ENCODE results near the gene EMP1. TPM values are rescaled to one million over a fixed set of nuclear protein-coding genes. Genes with fewer than 3 reads are reported as not detected.
A peak's percentile ranks its signal among the peaks of the same experiment; 100 is the strongest.

EMP1 gene
- total RNA-seq, 1 experiment from 2014 or later, result 248 TPM

DNA sequence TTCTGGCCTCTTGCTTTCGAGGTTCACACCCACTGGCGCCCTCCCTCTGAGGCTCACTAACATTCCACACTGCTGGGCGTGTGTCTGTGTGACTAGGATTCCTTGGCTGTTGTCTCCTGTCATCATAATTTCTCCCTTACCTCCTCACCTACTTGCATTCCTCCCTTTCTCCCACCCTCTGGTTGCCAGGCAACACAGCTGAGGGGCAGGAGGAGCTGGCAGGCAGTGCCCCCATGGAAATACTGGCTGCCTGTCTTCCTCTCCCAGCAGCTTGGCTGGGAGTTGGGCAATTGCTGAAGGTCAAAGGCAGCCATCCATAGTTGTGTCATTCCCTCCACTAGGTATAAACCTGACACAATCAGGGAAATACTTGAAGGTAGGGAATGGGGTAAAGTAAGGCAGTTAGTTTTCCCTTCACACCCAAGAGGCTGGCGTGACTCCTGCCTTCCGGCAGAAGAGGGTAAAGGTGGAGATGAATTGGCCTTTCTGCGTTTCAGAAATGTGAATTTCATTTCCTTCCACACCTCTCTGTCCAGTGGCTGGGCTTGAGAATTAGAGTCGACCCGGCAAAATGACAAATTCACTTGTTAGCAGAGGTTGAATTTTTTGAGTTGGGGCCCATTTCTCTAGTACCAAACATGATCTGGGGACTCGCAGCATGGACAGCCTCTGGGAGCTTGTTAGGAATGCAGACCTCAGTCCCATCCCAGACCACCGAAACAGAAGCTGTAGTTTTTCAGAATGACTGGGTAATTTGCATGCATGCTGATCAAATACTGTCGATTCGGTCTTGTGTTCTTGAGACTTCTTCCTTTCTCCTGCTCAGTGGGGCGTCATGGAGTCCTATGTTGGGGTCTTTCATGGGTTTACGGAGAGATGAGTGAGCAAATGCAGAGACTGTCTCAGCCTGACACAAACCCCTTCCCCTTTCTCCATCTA is 24.3 kb upstream of the EMP1 start:
- peak; percentile 80 for DNase-seq (ENCODE audit: low read depth)

DNA sequence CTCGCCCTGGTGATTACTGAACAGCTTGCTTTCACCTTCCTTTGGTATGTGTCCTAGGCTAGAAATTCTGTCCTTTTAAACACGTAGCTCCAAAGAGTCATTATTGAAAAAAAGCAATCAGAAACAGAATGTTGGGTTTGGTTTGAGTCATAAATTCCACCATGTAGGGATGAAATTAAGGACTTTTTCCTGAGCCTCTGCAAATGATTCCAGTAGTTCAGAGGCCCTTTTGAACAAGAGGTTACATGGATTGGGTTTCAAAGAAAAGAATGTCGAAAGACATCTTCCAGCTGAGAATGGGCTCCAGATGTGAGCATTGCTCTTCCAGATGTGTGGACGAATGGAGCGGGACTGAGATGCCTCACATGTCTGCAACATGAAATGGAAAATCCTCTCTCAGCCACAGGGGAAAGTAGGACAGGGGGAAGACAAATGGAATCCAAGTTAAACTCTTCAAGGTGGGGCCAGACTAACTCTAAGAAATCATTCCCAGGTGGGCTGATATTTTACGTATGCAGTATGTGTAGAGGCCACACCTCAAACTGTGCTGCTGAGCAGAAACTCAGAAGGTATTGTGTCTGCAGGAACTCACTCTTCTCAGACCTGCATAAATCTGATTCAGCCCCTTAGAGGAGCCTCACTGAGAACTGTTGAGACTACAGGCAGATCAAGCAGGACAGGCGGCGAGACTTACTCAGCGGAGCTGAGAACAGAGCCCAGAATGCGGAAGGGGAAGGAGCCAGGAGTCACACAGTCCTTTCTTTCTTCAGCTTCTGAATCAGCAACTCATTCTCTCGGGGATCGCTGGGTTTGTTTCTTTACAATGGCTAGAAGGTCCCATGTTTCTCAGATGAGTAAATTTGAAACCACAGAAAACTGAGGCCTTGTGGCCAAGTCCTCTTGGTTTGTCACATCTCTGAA is 23.3 kb upstream of the EMP1 start:
- peak; percentile 97 for DNase-seq (ENCODE audit: low read depth)

DNA sequence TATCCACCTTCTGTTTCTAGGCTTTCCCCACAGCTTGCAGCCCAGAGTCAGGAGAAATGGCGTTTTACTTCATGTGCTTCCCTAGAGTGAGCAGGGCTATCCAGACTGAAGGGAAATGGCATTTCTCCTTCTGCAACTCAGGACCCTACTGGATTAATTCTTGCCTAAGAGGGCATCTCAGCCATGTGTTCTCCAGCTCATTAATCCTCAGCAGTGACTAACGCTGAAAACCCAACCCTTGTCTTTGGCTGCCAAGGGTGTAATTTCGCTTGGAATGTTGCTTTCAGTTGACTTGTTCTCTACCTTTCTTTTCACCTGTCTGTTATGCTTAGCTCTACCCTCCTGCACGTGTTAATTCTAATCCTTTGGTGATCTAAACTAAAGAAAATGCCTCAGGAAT is 21.0 kb upstream of the EMP1 start:
- peak; percentile 74 for DNase-seq (ENCODE audit: low read depth)

DNA sequence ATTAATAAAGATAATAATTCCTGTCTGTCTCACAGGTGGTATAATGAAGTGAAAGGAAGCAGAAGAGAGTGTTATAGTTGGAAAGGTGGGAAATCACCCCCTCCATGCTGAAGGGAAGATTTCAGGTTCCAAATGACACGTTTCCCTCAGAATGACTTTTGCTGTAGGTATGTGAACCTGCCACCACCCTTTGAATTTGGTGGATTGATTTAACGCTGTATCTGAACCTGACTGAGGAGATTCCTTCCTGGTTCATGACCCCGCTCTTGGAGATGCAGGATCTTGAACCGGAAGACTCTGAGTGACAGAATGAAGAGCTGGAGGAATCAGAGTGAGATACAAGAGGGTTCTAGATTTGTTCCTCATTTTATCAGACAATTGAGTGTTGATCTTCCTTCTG is 20.3 kb upstream of the EMP1 start:
- no peak for DNase-seq (ENCODE audit: low read depth)

DNA sequence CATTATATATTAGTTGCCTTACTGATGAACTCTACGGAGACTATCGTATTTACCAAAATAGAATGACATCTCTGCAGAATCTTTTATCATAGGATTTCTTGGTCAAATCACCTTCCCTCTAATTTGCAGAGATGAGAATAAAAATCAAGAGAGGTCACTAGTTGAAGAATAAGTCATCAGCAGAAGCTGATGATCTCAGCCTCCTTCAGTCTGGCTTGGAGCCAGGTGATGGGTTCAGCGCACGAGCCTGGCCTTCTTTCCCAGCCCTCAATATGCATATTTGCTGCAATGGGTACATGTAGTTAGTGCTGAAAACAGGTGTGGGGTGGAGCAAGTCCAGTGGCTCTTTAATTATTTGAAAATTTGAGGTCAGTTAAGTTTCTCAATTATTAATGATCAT is 19.2 kb upstream of the EMP1 start:
- DNase-seq (ENCODE audit: low read depth), result peak; percentile 55

DNA sequence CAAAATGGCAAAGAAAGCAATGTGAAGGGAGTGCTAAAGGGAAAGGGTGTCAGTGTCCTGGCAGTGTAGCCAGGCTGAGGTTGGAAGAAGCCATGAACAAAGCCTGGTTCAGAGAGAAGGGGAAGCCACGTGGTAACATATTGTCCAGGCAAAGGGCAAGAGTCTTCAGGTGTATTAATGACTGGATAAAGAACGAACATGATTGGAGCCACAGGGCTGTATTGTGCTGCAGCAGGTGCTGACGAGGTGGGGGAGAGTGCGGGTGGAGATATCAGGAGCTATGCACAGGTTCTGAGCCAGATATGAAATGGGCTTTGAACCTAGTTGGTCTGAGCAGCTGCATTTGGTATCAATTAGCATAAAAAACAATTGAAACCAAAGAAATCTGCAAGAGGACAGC is 18.6 kb upstream of the EMP1 start:
- DNase-seq (ENCODE audit: low read depth), result no peak

DNA sequence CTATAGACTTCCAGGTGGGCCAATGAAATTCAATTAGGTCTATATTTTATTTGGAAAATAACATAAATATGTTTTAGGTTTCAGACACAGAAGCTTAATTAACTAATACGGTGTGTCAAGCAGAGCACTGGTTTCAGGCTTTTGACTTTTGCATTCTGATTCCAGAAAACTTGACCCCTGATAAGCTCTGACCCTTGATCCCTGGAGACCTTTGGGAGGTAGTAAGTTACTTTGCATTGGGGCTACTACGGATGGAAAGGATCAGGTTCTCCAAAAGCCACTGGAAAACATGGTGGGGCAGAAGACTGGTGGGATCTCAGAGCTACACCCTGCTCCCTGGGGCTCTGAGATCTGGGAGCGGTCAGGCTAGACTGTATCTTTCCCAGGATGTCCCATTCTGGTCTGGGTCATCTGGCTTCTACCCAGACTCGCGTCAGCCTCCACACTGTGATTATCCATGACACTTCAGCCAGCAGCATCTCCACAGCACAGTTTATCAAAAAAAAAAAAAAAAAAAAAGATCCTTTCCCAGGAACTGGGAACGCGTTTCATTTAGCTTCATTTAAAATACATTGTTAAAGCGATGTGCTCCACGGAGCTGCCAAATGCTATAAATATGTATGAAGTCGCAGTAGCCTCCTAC is 17.8 kb upstream of the EMP1 start:
- DNase-seq (ENCODE audit: low read depth), result no peak

DNA sequence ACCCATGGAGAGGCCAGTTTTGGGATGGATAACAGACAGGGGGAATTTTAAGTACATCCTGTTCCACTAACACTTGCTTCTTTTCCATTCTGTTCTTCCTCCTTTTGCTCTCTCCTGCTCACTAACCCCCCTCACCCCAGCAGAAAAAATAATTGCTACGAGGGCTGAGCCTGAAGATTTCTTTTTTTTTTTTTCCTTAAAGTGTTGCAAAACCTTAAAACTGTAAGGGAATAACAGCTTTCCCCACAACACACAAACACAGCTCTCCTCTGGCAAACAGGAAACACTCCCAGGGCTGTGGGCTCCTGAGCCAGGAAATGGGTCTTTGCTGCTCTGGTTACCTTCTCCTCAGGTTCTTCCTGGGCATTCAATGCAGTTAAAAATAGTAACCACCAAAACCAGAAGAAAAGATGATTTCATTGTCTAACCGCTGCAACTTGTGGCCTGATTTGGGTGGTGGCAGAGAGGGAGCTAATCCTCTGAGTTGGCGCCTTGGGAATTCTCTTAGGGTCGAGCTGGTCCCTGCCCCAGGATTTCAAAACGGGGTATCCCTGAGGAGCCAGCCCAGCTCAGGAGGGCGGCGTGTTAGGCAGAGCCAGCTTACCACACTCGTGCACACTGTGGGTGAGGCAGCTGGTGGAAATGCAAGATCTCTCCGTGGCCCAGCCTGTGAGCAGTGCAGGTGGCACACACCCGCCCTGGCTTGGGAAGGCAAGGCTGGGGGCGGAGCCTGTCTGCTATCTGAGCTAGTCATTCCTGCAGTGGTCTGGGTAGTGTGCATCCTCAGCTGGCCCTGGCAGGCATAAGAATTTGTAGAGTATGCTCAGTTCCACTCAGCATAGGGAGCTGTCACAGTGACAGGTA is 17.1 kb upstream of the EMP1 start:
- DNase-seq (ENCODE audit: low read depth), result peak; percentile 89

DNA sequence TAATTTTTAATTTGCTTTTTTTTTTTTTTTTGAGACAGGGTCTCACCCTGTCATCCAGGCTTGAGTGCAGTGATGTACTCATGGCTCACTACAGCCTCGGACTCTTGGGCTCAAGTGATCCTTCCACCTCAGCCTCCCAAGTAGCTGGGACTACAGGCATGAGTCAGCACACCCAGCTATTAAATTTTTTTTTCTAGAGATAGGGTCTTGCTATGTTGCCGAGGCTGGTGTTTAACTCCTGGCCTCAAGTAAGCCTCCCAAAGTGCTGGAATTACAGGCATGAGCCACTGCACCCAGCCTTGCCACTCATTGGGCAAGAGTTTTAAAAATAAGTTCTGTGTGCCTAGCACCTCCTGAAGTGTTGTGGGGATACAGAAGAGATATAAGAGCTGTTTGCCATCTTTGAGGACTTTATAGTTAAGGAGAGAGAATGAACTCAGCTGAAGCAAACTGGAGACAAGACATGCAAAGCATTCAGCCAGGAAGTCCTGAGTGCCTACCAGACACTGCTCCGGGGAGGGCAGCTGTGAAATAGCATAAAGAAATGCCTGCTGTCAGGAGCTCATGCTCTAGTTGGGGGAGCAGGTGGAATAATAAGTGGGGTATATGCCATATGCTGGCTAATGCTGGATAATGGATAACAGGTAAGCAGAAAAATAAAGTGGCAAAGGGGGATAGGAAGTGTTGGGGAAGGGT is 15.0 kb upstream of the EMP1 start:
- DNase-seq (ENCODE audit: low read depth), result peak; percentile 50

DNA sequence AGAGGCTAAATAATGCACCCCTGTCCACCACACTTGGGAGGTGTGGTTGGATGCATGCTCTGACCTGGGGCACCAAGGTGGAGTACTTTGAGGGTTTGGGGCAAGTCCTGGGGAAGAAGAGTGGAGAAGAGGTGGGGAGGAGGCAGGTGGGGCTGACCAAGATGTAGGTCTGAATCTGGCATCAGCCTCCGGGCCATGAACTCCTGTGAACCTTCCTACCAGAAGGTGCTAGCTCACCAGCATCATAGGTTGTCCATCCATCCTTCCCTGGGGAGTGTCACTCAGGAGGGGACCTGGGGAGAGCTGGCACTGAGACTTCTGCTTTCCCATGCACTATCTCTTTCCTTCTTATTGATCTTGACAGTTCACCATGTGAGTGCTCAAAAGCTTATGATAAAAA is 13.6 kb upstream of the EMP1 start:
- DNase-seq (ENCODE audit: low read depth), result no peak

DNA sequence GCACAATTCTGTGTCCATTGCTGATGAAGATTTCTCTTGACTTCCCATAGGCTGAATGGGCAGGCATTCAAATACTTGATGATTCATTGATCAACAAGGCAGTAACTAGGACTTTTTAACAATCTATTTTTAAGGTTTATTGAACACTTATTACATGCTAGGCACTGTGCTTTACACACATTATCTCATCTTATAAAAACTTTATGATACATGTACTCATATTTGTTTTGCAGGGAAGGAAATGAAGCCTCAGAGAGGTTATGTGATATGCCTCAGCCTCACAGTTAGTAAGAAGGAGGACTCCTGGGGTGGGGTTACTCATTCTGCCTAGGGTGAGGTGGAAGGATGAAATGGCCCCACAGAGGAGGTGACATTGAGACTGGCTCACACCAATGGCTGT is 12.9 kb upstream of the EMP1 start:
- DNase-seq (ENCODE audit: low read depth), result peak; percentile 72

DNA sequence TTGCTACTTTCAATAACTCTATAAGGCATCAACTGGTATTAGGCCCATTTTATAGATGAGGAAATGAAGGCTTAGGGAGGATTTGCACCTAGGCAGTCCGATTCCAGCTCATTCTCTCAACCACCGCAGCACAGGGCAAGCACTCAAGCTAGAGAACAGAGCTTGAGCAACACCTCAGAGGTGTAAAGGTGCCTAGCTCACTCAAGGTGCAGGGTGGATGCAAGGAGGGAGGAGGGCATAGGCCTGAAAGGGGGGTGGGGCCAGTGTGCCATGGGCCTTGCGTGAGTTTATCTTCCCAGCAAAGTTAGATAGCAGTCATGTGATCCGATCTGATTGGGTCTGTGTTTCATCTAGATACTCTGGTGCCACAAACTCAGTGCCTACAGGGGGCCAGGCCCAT is 10.2 kb upstream of the EMP1 start:
- DNase-seq (ENCODE audit: low read depth), result no peak

DNA sequence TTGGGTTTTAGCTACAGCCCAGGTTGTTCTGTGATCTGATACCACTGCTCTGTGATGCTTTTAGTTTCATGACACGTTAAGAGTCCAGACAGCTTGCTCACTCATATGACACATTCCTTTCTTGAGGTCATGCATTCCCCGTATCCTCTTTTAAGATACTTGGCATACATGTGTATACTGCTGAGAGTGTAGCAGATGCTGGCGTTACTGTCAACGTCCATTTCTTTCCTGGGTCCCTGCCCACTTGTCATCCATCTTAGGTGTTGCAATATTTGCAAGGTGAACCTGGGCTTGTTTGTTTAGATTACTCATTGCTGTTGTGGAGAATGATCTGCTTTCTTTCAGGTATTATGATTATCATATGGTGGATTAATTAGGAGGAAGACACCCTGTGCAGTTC is 9.1 kb upstream of the EMP1 start:
- DNase-seq (ENCODE audit: low read depth), result peak; percentile 80

DNA sequence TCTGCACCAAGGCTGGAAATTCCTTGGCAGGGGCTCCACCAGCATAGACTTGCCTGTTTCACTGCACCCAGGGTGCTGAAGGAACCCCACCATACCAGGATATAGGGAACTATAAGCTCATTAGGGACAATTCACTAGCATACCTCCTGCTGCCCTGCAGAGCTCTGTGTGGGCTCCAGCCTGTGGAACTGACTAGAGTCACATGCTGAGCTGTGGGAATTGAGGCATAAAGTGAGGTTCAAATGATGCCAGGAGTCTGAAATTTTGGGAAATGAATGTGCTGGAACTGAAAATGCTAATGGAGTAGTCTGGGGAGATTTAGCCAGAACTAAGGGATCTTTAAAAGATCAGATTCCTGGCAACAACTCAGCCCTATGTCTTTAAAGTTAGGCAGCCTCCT is 7.3 kb upstream of the EMP1 start:
- DNase-seq (ENCODE audit: low read depth), result no peak

DNA sequence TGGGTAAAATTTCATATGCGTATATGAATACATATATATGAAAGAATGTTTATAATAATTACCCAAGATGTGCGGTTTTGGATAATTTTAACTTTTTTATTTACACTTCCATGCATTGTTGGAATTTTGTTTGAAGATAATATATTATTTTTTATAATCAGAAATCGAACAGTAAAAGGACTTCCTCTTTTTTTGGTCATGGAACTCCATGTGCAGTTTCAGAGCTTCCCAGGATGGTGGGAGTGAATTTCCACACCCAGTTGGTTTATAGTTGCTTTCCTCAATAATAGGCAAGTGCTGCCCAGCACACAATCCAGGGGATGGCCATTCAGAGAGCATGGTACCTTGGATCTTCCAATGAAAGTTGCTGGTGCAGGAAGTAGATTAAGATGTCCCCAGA is 6.3 kb upstream of the EMP1 start:
- no peak for DNase-seq (ENCODE audit: low read depth)

DNA sequence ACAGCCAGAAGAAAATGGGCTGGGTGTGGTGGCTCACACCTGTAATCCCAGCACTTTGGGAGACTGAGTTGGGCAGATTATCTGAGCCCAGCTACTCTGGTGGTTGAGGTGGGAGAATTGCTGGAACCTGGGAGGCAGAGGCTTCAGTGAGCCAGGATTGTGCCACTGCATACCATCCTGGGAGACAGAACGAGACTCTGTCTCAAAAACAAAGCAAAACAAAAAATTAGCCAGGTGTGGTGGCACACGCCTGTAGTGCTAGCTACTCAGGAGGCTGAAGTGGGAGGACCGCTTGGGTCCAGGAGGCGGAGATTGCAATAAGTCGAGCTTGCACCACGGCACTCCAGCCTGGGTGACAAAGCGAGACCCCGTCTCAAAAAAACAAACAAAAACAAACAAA is 3.8 kb upstream of the EMP1 start:
- no peak for DNase-seq (ENCODE audit: low read depth)

DNA sequence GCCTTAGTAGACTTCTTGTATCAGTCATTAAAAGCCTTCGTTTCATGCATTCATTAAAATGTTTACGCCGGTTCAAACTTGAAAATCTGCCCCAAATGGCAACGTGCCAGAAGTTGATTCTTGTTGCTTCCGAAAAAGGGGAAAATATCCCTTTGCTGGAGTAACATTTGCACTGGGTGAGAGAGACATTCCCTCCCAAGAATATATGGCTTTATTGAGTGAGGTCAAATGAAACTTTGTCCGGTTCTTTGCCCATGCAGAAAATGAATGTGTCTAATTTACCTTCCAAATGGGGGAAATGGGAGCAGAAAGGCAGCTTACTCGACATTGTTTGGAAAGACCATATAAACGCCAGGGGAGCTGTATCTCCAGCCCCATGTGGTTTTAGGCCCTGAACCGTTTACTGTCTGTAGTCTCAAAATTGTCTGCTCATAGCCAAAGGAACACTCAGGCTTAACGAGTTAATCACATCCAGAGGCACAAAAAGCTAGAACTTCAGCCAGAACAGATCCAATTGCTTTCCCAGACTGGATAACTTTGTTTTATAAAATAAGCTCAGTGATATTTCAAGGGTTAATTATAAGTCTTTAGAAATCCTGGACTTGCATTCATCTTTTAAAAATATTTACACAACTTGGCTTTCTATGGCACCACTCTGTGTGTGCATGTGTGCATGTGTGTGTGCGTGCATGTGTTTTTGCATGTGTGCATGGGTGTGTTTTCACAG is 2.9 kb upstream of the EMP1 start:
- no peak for DNase-seq (ENCODE audit: low read depth)

DNA sequence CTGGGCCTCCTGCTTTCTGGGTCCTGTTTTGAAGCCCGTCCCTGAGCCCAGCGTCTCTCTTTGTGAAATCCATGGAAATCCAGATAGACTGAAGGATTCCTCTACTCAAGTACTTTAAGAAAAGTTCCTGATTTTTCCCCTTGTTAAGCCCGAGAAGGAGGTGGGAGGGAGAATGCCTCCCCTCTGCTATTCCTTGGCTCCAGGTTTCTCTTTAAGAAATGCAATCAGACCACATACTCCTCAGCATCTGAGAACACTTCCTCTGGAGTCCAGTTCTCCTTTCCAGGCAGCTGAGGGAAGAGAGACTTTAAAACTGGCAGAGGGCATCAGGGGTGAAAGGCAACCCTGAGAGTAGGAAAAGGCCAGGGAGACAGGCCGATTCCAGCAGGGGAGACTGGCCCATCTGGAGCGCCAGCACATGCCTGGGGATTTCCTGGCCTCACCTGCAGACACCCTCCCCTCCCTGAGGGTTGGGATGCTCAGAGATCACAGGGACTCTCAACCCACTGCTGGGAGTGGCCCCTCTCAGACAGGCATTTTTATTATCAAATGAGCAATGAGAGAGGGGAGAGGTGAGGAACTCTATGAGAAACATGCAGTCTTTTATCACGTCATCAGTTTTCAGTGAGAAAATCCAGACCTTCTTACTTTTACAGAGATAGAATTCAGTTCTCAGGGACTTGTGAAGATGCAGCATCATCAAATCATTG is 2.0 kb upstream of the EMP1 start:
- no peak for DNase-seq (ENCODE audit: low read depth)

DNA sequence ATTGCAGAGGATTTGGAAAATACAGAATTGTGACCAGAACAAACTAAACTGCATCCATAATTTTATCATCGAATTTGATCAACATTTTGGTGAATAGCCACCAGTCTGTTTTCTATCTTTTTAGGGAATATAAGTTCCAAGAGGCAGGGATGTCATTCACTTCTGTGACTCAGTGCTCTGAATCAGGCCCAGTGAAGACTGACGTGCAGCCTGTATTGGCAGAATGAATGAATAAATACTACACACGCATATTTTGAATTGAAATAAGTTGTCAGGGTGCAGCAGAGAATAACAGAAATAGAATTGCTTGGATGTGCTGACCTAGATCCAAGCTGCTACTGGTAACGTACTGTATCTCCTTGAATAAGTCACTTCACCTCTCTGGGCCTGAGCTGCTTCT is 1.3 kb upstream of the EMP1 start:
- peak; percentile 42 for DNase-seq (ENCODE audit: low read depth)
